ENCODE measurements around the gene GNB3.

The GNB3 gene

DNA sequence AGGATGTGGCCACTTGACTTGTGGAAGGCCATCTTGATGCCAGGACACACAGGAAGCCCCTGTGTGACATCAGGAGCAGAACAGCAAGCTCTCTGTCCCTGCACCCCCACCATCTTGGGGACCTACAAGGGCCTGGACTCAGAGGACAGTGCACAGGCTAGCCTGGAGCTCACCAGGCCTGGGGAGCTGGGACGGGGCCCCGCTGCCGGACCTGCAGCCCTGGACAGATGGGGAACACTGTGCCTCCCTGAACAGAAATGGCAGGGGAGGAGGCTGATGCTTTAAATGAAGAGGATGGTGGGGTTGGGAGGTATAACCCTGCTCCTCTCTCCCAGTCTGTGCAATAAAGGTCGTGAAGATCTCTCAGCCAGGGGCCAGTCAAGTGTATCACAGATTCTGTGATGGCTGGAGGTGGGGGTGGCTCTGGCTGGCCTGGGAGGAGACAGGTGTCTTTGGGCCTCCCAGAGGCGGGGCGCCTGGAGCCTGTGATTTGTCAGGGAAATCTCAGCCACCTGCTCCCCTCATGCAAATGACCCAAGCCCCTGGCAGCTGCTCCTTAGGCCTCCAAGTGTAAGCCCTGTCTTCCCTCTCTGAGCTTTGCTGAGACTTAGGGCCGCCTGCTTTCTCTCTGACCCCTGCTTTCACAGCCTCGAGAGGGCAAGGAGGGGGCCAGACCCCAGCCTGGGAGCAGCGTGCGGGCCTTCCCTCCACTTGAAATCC is 1.1 kb upstream of the GNB3 start:
- DNase-seq = no peak

GRCh38 chr12:6840330-6840729 is 395 bp upstream of the GNB3 start:
- no peak for DNase-seq

GRCh38 chr12:6842075-6842474 is 1.4 kb downstream of the GNB3 start:
- no peak for DNase-seq

DNA sequence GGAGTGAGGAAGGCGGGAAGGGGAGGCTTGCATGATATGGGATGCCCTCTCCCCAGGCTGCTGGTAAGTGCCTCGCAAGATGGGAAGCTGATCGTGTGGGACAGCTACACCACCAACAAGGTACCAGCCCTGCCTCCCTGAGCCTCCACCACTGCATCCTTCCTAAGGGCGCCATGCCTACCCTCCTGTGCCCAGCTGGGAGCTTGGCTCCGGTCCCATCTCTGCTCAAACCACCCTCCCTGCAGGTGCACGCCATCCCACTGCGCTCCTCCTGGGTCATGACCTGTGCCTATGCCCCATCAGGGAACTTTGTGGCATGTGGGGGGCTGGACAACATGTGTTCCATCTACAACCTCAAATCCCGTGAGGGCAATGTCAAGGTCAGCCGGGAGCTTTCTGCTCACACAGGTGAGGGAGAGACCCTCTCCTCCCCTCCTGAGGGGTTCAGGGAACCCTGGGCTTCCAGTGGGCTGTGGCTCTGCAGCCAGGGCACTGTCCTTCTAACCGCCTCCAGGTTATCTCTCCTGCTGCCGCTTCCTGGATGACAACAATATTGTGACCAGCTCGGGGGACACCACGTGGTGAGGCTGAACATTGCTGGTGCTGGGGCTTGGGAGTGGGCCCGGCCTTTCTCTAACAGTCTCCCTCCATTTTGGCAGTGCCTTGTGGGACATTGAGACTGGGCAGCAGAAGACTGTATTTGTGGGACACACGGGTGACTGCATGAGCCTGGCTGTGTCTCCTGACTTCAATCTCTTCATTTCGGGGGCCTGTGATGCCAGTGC is 2.6 kb downstream of the GNB3 start:
- peak; percentile 81 for DNase-seq

- no peak for DNase-seq
Observed at GRCh38 chr12:6845395-6845794, 4.7 kb downstream of the GNB3 start.

DNA sequence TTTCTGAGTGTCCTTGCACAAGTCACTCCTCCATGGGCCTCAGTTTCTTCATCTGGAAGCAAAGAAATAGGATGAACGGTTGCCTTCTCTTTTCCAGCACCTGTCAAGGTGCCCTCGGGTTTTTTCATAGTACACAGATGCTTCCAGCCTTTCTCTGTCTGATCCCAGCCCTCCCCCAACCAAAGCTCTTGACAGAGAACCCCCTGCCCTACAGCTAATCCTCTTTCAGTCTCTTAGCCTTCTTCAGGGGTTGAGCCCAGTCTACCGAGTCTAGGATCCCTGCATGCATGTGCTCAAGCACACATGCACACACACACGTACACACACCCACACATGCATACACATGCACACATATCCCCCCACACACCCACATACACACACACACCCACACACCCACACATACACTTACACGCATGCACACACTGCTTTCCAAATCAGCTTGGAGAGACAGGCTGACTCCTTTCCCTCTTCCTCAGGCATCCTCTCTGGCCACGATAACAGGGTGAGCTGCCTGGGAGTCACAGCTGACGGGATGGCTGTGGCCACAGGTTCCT is 5.7 kb downstream of the GNB3 start:
- no peak for DNase-seq

DNA sequence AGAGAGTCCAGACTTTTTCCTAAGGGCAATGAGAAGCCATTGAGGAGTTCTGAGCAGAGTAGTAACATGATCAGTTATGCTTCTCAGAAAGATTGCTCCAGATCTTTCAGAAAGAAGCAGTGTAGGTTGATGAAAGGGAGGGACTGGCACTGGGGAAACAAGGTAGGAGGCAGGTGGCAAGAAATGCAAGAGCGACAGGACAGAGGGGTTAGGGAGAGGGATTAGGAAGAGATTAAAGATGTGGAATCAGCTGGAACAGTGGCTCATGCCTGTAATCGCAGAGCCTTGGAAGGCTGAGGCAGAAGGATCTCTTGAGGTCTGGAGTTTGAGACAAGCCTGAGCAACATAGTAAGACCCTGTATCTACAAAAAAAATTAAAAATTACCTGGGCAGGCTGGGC is 7.0 kb downstream of the GNB3 start:
- DNase-seq = no peak

- no peak for DNase-seq
Observed at GRCh38 chr12:6849427-6849826, 8.7 kb downstream of the GNB3 start.

DNA sequence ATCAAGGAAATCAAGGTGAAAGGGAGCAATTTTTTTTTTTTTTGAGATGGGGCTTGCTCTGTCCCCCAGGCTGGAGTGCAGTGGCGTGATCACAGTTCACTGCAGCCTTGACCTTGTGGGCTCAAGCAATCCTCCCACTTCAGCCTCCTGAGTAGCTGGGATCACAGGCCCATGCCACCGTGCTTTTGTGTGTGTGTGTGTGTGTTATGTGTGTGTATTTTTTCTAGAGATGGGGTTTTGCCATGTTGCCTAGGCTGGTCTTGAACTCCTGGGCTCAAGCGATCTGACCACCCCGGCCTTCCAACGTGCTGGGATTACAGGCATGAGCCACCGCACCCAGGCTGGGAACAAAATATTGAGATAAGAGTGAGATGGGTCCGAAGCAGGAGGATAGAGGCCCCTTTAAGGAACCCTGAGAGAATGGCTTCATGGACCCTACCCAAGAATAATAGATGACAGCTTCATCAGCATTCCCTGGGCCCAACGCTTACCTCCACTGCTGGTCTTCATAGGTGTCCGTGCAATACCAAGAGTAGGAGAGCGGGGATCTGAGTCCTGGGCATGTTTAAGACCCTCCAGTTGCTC is 9.3 kb downstream of the GNB3 start:
- no peak for DNase-seq

GRCh38 chr12:6850796-6851152 is 10.0 kb downstream of the GNB3 start:
- no peak for DNase-seq

GRCh38 chr12:6851153-6851920 is 10.6 kb downstream of the GNB3 start, which contains the start of gene CDCA3:
TSS of gene CDCA3 (minus strand) at chr12:6851286. CDS start at chr12:6850952, 334 bp downstream.
- DNase-seq = peak; percentile 99

DNA sequence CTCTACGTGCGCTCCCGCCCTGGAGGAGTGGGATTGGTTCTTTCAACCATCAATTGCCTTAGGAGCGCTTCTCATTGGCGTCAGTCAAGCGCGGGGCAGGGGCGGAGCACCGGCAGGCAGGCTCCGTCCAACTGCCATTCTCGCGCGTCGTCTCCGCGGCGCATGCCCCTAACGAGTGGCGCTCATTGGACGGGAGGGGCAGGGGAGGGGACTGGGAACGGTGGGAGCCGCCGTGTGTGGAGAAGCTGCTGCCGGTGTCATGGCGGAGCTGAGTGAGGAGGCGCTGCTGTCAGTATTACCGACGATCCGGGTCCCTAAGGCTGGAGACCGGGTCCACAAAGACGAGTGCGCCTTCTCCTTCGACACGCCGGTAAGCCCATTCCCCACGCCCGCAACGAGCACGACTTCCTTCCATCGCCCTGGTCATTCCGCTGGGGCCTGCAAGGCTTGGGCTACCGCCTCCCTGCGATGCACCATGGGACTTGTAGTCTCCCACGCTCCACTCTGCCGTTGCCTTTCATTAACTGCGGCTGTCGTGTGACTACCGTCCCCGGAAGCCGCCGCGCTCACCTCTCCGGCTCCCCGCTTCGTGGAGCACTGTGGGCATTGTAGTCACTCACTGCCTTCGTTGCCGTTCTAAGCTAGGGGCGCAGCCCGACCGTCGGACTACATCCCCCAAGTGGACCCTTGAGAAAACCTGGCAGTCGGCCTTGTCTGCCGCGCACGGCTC is 11.4 kb downstream of the GNB3 start, which contains the start of gene USP5:
Gene USP5, plus strand, starts transcription at position 230 of the 730 bp plus-strand sequence. Its CDS starts 30 bp downstream, at position 260.
- DNase-seq = peak; percentile 100

- DNase-seq = peak; percentile 89
Observed at GRCh38 chr12:6852651-6853354, 12.1 kb downstream of the GNB3 start.

DNA sequence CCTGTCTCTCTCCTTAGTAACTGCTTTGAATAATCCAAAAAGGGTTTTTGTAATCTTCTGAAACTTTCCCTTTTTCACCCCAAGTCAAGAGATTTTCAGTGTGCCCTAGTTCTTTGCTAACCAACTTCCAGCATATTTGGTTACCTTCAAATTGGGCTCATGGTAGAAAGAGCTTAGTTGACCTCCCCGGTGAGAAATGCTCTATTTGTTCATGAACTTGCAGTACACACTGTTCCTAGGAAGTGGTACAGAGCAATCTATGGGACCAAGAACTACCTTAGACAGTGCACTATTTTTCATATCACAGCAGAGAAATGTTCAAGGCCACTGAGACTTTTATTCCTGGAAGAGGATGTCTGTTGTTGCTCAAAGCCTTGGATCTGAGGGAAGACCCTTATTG is 12.9 kb downstream of the GNB3 start:
- DNase-seq = no peak

- no peak for DNase-seq
Observed at GRCh38 chr12:6854036-6854435, 13.3 kb downstream of the GNB3 start.

DNA sequence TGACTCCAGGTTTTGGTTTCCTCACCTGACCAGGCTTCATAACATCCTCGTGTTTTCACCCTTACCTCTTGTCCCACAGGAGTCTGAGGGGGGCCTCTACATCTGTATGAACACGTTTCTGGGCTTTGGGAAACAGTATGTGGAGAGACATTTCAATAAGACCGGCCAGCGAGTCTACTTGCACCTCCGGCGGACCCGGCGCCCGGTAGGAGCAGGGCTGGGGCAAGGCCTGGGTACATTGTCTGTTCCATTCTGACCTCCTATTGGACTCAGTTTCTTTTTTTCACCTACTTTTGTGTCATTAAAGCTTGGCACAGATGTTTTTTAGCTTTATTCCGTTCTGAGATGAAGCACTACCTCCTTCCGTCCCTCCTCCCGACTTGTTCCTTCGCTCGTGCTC is 14.6 kb downstream of the GNB3 start:
- DNase-seq = no peak

DNA sequence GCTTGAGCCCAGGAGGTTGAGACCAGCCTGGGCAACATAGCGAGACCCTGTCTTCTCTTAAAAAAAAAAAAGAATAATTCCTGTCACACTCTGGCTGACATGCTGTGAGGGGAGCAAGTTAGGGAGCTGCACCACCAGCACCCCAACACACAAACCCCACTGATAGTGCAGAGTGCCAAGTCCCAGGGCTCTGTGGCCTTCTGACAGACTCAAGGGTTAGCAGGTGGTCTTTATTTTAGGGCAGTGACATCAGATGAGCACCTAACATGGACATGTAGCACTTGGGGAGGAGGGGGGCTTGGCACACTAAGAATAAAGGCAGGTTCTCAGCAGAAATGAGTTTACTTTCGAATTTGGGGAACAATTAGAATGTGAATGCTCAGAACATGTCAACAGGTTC is 18.1 kb downstream of the GNB3 start:
- no peak for DNase-seq

DNA sequence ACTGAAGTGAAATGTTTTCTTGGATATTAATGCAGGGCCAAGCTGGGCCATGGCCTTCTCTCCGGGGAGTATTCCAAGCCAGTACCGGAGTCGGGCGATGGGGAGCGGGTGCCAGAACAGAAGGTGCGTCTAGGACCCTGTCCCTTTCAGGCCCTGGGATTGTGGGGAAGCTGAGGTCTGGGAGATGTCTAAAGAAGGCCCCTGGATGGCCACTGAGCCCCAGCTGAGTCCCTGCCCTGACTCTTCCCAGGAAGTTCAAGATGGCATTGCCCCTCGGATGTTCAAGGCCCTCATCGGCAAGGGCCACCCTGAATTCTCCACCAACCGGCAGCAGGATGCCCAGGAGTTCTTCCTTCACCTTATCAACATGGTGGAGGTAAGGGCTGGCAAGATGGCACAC is 19.4 kb downstream of the GNB3 start:
- peak; percentile 38 for DNase-seq

DNA sequence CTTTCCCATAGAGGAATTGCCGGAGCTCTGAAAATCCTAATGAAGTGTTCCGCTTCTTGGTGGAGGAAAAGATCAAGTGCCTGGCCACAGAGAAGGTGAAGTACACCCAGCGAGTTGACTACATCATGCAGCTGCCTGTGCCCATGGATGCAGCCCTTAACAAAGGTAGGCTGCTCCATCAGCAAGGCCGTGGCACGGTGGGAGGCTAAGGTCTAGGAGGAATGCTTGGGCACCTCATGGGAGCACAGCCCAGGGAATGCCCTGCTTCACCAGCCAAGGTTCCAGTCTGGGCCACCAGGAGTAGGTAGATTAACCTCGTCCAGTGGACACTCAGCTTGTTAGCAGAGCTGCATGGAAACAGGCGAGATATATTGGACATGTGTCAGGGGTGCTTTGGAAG is 20.2 kb downstream of the GNB3 start:
- no peak for DNase-seq

DNA sequence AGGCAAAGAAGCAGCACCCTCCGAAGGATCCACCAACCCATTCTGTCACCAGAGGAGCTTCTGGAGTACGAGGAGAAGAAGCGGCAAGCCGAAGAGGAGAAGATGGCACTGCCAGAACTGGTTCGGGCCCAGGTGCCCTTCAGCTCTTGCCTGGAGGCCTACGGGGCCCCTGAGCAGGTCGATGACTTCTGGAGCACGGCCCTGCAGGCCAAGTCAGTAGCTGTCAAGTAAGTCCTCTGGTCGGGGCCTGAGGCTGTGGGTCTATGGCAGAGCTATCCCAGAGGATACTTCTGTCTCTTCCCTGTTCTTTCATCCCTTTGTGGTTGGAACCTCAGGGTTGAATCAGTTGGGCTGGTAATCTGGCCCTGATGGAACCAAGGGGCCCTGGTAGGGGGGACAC is 20.7 kb downstream of the GNB3 start:
- DNase-seq = peak; percentile 57

- peak; percentile 47 for DNase-seq
Observed at GRCh38 chr12:6863033-6863432, 22.3 kb downstream of the GNB3 start.

All from islet precursor cell (in vitro differentiated cells).